Body of pancreas (tissue), 4 donors: ENCODE measurements around the gene ANP32B. TPM values are rescaled to one million over a fixed set of nuclear protein-coding genes. Genes with fewer than 3 reads are reported as not detected.

Experiments used
- ATAC-seq: fragments of 150-250 bp; one replicate; pipeline ENCODE4 v1.9.1; 2016
- DNase-seq, 4 donors: peaks; one replicate each; pipeline ENCODE4 v3.0.0-alpha.2; 2019
- H3K27ac ChIP-seq, 4 donors: fragments of 200-600 bp; sonication (generic); 1 replicate in 3 of 4; 2 replicates in 1 of 4; pipeline versions ENCODE4 v1.5.1 to v1.6.1; 2016 to 2019; ENCODE audit warnings: mild to moderate bottlenecking in 1 of 4, mixed read lengths in 1 of 4, moderate library complexity in 1 of 4
- H3K27me3 ChIP-seq, 2 donors: fragments of 200-600 bp; sonication (generic); one replicate each; pipeline ENCODE4 v1.6.0; 2016; ENCODE audit warnings: mild to moderate bottlenecking in 1 of 2
- H3K36me3 ChIP-seq, 2 donors: fragments of 200-600 bp; sonication (generic); replicated peaks in 1 of 2; 2 replicates each; pipeline ENCODE4 v1.5.1; 2016; ENCODE audit warnings: low read depth in 2 of 2; ENCODE audit not compliant: insufficient read depth in 1 of 2
- H3K4me1 ChIP-seq: fragments of 200-600 bp; sonication (generic); one replicate; pipeline ENCODE4 v1.6.0; 2016
- H3K4me3 ChIP-seq, 2 donors: fragments of 200-600 bp; sonication (generic); 1 replicate in 1 of 2; 2 replicates in 1 of 2; pipeline ENCODE4 v1.5.1; 2016 to 2019
- H3K9me3 ChIP-seq, 3 donors: fragments of 200-600 bp; sonication (generic); 1 replicate in 2 of 3; 2 replicates in 1 of 3; pipeline ENCODE4 v1.5.1; 2016
- POLR2A ChIP-seq, 3 donors: fragments of 450-650 bp; IDR thresholded peaks; one replicate each; pipeline ENCODE4 v1.6.1; 2016; ENCODE audit warnings: antibody characterized with exemption in 3 of 3, mild to moderate bottlenecking in 2 of 3
- WGBS, 2 donors: methylation state at CpG; one replicate each; pipeline ENCODE4 v1.1.5; 2017; 5-methylcytosine and 5-hydroxymethylcytosine counted together
- intact Hi-C: fragments of 100-400 bp; cut with DNase I; formaldehyde crosslinking; loops from one replicate; pipeline ENCODE4 v1.15.1; 2023
- total RNA-seq, 2 donors: library from RNA; depleted of rRNA; stranded (reverse); fragments of >200 nt; gene quantifications; one replicate each; pipeline ENCODE4 v1.1.0, GENCODE V29; 2016
- TF ChIP-seq, protein P1 (sequence below), 7 experiments: fragments of 450-650 bp in 4 of 7; fragments of 200-600 bp in 3 of 7; sonication (generic) in 3 of 7; IDR thresholded peaks; one replicate each; pipeline ENCODE4 v1.5.1; 2016 to 2019; ENCODE audit warnings: antibody characterized with exemption in 7 of 7

ANP32B gene
- total RNA-seq, 2 donors from 2014 or later, result 38.4 to 65.9 TPM

GRCh38 chr9:97987487-97987886 is 4.3 kb downstream of the ANP32B start:
- intact Hi-C loops, result loop anchor here (10.0 kb wide), 1 partner anchor 47 kb away; no protein-coding TSS in a partner anchor

GRCh38 chr9:97990259-97990658 is 7.1 kb downstream of the ANP32B start:
- DNase-seq, result no peak
- ATAC-seq, result no peak
- Histone ChIP-seq H3K4me1 (peaks cover 43% of the 10 kb centered on the region), H3K27ac (no peak overlapping the region), H3K27me3 (no peaks in the 10 kb centered on the region), H3K9me3 (no peaks in the 10 kb centered on the region), H3K4me3 (no peak overlapping the region), H3K36me3 (no peaks in the 10 kb centered on the region)
- WGBS, 2 donors, result 45 to 57% methylated on average over 2 of the region's 2 CpGs
- TF ChIP-seq, protein P1, sequence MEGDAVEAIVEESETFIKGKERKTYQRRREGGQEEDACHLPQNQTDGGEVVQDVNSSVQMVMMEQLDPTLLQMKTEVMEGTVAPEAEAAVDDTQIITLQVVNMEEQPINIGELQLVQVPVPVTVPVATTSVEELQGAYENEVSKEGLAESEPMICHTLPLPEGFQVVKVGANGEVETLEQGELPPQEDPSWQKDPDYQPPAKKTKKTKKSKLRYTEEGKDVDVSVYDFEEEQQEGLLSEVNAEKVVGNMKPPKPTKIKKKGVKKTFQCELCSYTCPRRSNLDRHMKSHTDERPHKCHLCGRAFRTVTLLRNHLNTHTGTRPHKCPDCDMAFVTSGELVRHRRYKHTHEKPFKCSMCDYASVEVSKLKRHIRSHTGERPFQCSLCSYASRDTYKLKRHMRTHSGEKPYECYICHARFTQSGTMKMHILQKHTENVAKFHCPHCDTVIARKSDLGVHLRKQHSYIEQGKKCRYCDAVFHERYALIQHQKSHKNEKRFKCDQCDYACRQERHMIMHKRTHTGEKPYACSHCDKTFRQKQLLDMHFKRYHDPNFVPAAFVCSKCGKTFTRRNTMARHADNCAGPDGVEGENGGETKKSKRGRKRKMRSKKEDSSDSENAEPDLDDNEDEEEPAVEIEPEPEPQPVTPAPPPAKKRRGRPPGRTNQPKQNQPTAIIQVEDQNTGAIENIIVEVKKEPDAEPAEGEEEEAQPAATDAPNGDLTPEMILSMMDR (IDR thresholded peaks at IDR 0.05), result no peak
- no peak for TF ChIP-seq POLR2A (IDR thresholded peaks at IDR 0.05)
- intact Hi-C loops, result no loop called here

More at GRCh38 chr9:97987487-97987886, 4.3 kb downstream of the ANP32B start:
- no peak overlapping the region for H3K4me3 ChIP-seq
- H3K9me3 ChIP-seq, result no peaks in the 10 kb centered on the region
- no peaks in the 10 kb centered on the region for H3K36me3 ChIP-seq
- ATAC-seq, result no peak
- TF ChIP-seq, protein P1 (IDR thresholded peaks at IDR 0.05), result no peak
- no peak for TF ChIP-seq POLR2A (IDR thresholded peaks at IDR 0.05)
- H3K4me1 ChIP-seq, result peaks cover 48% of the 10 kb centered on the region
- H3K27me3 ChIP-seq, result no peaks in the 10 kb centered on the region
- H3K27ac ChIP-seq, result no peak overlapping the region
- 80 to 87% methylated on average over 5 of the region's 5 CpGs for WGBS, 2 donors
- no peak for DNase-seq

DNA sequence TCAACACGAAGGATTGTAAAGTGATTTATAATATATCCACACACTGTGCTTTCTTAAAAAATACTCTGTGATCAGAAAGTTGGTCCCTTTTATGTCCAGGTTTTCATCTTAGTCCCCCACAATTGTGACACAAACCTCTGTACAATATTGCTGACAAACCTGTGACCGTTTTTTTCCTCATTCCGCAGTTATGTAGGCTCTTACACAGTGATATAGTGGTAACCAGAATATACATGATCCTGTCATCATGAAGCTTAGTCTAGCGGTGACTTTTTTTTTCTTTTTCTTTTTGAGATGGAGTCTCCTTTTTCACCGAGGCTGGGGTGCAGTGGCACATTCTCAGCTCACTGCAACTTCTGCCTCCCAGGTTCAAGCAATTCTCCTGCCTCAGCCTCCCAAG is 8.7 kb downstream of the ANP32B start:
- Histone ChIP-seq H3K9me3 (no peaks in the 10 kb centered on the region), H3K27ac (no peak overlapping the region), H3K4me1 (peaks cover 31% of the 10 kb centered on the region), H3K36me3 (no peaks in the 10 kb centered on the region), H3K4me3 (no peak overlapping the region), H3K27me3 (no peaks in the 10 kb centered on the region)
- intact Hi-C loops, result no loop called here
- ATAC-seq (no peak), DNase-seq (no peak)
- TF ChIP-seq, protein P1 (IDR thresholded peaks at IDR 0.05), result no peak
- TF ChIP-seq POLR2A (IDR thresholded peaks at IDR 0.05), result no peak
- 68 to 81% methylated on average over 5 of the region's 5 CpGs for WGBS, 2 donors

DNA sequence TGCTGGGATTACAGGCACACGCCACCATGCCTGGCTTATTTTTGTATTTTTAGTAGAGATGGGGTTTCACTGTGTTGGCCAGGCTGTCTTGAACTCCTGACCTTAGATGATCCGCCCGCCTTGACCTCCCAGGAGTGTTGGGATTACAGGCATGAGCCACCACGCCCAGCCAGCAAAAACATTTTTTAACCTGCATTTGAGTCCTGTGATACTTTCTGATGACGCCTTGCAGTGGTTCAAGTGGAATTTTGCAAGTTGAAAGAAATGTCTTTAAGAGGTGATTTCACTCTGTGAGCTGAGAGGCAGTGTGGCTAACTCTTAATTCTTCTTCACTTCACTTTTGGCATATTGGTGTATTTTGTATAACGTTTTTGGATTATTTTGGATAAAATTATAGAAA is 9.1 kb downstream of the ANP32B start:
- peaks cover 28% of the 10 kb centered on the region for H3K4me1 ChIP-seq
- WGBS, 2 donors, result 84 to 86% methylated on average over 6 of the region's 6 CpGs

GRCh38 chr9:97993000-97993399 is 9.9 kb downstream of the ANP32B start:
- Histone ChIP-seq H3K27ac (no peak overlapping the region), H3K27me3 (no peaks in the 10 kb centered on the region), H3K4me3 (no peak overlapping the region), H3K4me1 (peaks cover 28% of the 10 kb centered on the region), H3K36me3 (no peaks in the 10 kb centered on the region), H3K9me3 (no peaks in the 10 kb centered on the region)
- intact Hi-C loops, result no loop called here
- DNase-seq, result no peak
- no peak for ATAC-seq
- 86 to 90% methylated on average over 2 of the region's 2 CpGs for WGBS, 2 donors
- TF ChIP-seq, protein P1 (IDR thresholded peaks at IDR 0.05), result no peak
- no peak for TF ChIP-seq POLR2A (IDR thresholded peaks at IDR 0.05)

More for the DNA sequence above, 9.1 kb downstream of the ANP32B start:
- no peak for ATAC-seq
- intact Hi-C loops, result no loop called here
- no peak overlapping the region for H3K4me3 ChIP-seq
- DNase-seq, result no peak
- no peaks in the 10 kb centered on the region for H3K9me3 ChIP-seq
- H3K27me3 ChIP-seq, result no peaks in the 10 kb centered on the region
- no peaks in the 10 kb centered on the region for H3K36me3 ChIP-seq
- TF ChIP-seq, protein P1 (IDR thresholded peaks at IDR 0.05), result no peak
- no peak for TF ChIP-seq POLR2A (IDR thresholded peaks at IDR 0.05)
- no peak overlapping the region for H3K27ac ChIP-seq
